HepG2 (cell line): Measurements from ENCODE around the gene NDNF. TPM values are rescaled to one million over a fixed set of nuclear protein-coding genes. Genes with fewer than 3 reads are reported as not detected.

Experiments
- ATAC-seq: fragments of 200-7000 bp; cut with Tn5 transposase; 3 replicates; pipeline ENCODE4 v1.9.1; 2020; ENCODE audit warnings: mild to moderate bottlenecking, moderate library complexity
- BruUV-seq: library from RNA; stranded (reverse); fragments of 400-500 nt; replicated peaks from 2 replicates; lab custom pipeline; 2021; lab: Mats Ljungman, UMichigan
- CTCF ChIA-PET: fragments of 300-600 bp; formaldehyde crosslinking; extraction: SDS; loops from one replicate; lab custom pipeline; 2021; ENCODE audit warnings: low total read pairs, inconsistent platforms, low intra/inter-chr PET ratio; lab: Yijun Ruan, JAX
- POLR2A ChIA-PET: fragments of 350-600 bp; sonication (Branson Sonifier 250); formaldehyde crosslinking; loops from one replicate; lab custom pipeline; 2020; ENCODE audit warnings: antibody characterized with exemption, inconsistent platforms; lab: Yijun Ruan, JAX
- DNase-seq: peaks from one replicate; pipeline ENCODE4 v3.0.0-alpha.2; 2015; ENCODE audit warnings: low spot score
- FAIRE-seq: peaks from 3 replicates; lab custom pipeline; 2011; peaks lifted over from hg19 to GRCh38; lab: Jason Lieb, UNC
- H2AFZ ChIP-seq: one replicate; pipeline ENCODE4 v1.6.1; 2011; ENCODE audit warnings: low read length, inconsistent platforms
- H3K27ac ChIP-seq: fragments of 300-600 bp; 3 replicates; pipeline ENCODE4 v1.8.0; 2011; ENCODE audit warnings: mixed run types, mild to moderate bottlenecking, mixed read lengths, low read length, inconsistent platforms; ENCODE audit not compliant: insufficient read depth; ENCODE audit errors: extremely low read length
- H3K27me3 ChIP-seq, 2 experiments: fragments of 200-600 bp in 1 of 2; 2 replicates in 1 of 2; 3 replicates in 1 of 2; pipeline versions ENCODE4 v1.6.0 to v1.8.0; 2011; ENCODE audit warnings: low read length in 2 of 2, mild to moderate bottlenecking in 2 of 2, moderate library complexity in 2 of 2, inconsistent platforms in 1 of 2; ENCODE audit not compliant: insufficient read depth in 2 of 2, control insufficient read depth in 1 of 2
- H3K36me3 ChIP-seq, 2 experiments: fragments of 200-600 bp in 1 of 2; replicated peaks in 1 of 2; 2 replicates in 1 of 2; 3 replicates in 1 of 2; pipeline versions ENCODE4 v1.5.1 to v1.8.0; 2011; ENCODE audit warnings: low read length in 2 of 2, inconsistent platforms in 1 of 2; ENCODE audit not compliant: insufficient read depth in 2 of 2, control insufficient read depth in 1 of 2
- H3K4me1 ChIP-seq: 2 replicates; pipeline ENCODE4 v1.5.1; 2012; ENCODE audit warnings: low read length, inconsistent platforms; ENCODE audit not compliant: insufficient read depth
- H3K4me2 ChIP-seq: 2 replicates; pipeline ENCODE4 v1.6.0; 2011; ENCODE audit warnings: low read depth, low read length, inconsistent platforms
- H3K4me3 ChIP-seq, 3 experiments: fragments of 200-600 bp in 1 of 3; sonication (generic), shearing (Covaris generic) in 1 of 3; replicated peaks in 1 of 3; 2 replicates each; pipeline ENCODE4 v1.5.1; 2011 to 2016; ENCODE audit warnings: low read length in 3 of 3, inconsistent platforms in 2 of 3, low read depth in 2 of 3, mild to moderate bottlenecking in 2 of 3, control low read depth in 1 of 3, mixed read lengths in 1 of 3; ENCODE audit not compliant: insufficient read depth in 1 of 3
- H3K79me2 ChIP-seq: one replicate; pipeline ENCODE4 v1.6.1; 2011; ENCODE audit warnings: low read length, inconsistent platforms; ENCODE audit not compliant: insufficient read depth
- H3K9ac ChIP-seq: 2 replicates; pipeline ENCODE4 v1.6.0; 2011; ENCODE audit warnings: mild to moderate bottlenecking, low read depth, low read length, inconsistent platforms; ENCODE audit not compliant: insufficient read depth
- H3K9me3 ChIP-seq: 2 replicates; pipeline ENCODE4 v1.5.1; 2012; ENCODE audit warnings: mild to moderate bottlenecking, low read length
- H4K20me1 ChIP-seq: 2 replicates; pipeline ENCODE4 v1.6.0; 2011; ENCODE audit warnings: inconsistent platforms, mild to moderate bottlenecking, low read length, moderate library complexity; ENCODE audit not compliant: insufficient read depth
- HNF4G ChIP-seq, 2 experiments: sonication (generic) in 1 of 2; formaldehyde crosslinking in 1 of 2; IDR thresholded peaks; 2 replicates each; pipeline versions ENCODE4 v1.4.0 to v1.6.1; 2011 to 2020; ENCODE audit warnings: borderline replicate concordance in 2 of 2, low read depth in 2 of 2, mild to moderate bottlenecking in 2 of 2, low read length in 1 of 2, missing genetic modification reagents in 1 of 2, moderate library complexity in 1 of 2
- MEIS1 ChIP-seq: sonication (generic); formaldehyde crosslinking; IDR thresholded peaks from 2 replicates; pipeline ENCODE4 v1.9.0; 2021; ENCODE audit warnings: mild to moderate bottlenecking, missing genetic modification reagents, moderate library complexity, borderline replicate concordance
- NFIB ChIP-seq: sonication (generic); formaldehyde crosslinking; IDR thresholded peaks from 2 replicates; pipeline ENCODE4 v1.9.0; 2021; ENCODE audit warnings: missing genetic modification reagents, mild to moderate bottlenecking, borderline replicate concordance
- PHF20 ChIP-seq: sonication (generic); formaldehyde crosslinking; IDR thresholded peaks from 2 replicates; pipeline ENCODE4 v1.5.0; 2020; ENCODE audit warnings: mild to moderate bottlenecking, missing genetic modification reagents
- PLRG1 ChIP-seq: fragments of 450-650 bp; conservative IDR thresholded peaks from 2 replicates; pipeline ENCODE4 v1.6.1; 2016
- SALL2 ChIP-seq: sonication (generic); formaldehyde crosslinking; IDR thresholded peaks from 2 replicates; pipeline ENCODE4 v1.8.1; 2023; ENCODE audit warnings: mild to moderate bottlenecking, missing genetic modification reagents, inconsistent platforms
- YY1 ChIP-seq: IDR thresholded peaks from 2 replicates; pipeline ENCODE4 v1.6.1; 2011; ENCODE audit warnings: low read length, low read depth, moderate library complexity, mild to moderate bottlenecking; ENCODE audit not compliant: insufficient read depth, insufficient replicate concordance
- ZNF496 ChIP-seq: sonication (generic); formaldehyde crosslinking; IDR thresholded peaks from 2 replicates; pipeline ENCODE4 v1.8.1; 2023; ENCODE audit warnings: mild to moderate bottlenecking, moderate library complexity, missing genetic modification reagents; ENCODE audit not compliant: insufficient replicate concordance
- WGBS: methylation state at CpG from one replicate; pipeline ENCODE4 v1.1.6; 2017; ENCODE audit warnings: low lambda C conversion rate; 5-methylcytosine and 5-hydroxymethylcytosine counted together
- in situ Hi-C: cut with HindIII; loops from 2 replicates; pipeline ENCODE4 v1.10.0; 2017; ENCODE audit warnings: low pct_unique_long_range_greater_than_20kb; ENCODE audit not compliant: extremely low pct_ligation_motif_present
- intact Hi-C: fragments of 100-400 bp; cut with micrococcal nuclease; formaldehyde crosslinking; loops from one replicate; pipeline ENCODE4 v1.10.0; 2022; ENCODE audit not compliant: unreplicated experiment
- polyA plus RNA-seq, 8 experiments: library from polyadenylated mRNA; depleted of rRNA in 3 of 8; stranded (reverse) in 7 of 8; unstranded in 1 of 8; fragments of >200 nt; fragmentation: Illumina TruSeq in 4 of 8; extraction: Trizol in 4 of 8; gene quantifications; 2 replicates each; pipeline versions ENCODE4 v1.2.1 to v1.2.3, GENCODE V29; 2011 to 2016; ENCODE audit warnings: low read depth in 4 of 8, missing spikeins in 1 of 8, mixed read lengths in 1 of 8; ENCODE audit not compliant: insufficient read depth in 1 of 8
- total RNA-seq, 5 experiments: library from RNA; depleted of rRNA; stranded (reverse); fragments of >200 nt; fragmentation: Illumina TruSeq; extraction: Trizol; gene quantifications; 2 replicates each; pipeline ENCODE4 v1.2.3, GENCODE V29; 2016; ENCODE audit warnings: low read depth in 1 of 5
- TF ChIP-seq, protein P1 (sequence below), 2 experiments: sonication (generic) in 1 of 2; formaldehyde crosslinking in 1 of 2; IDR thresholded peaks; 2 replicates each; pipeline versions ENCODE4 v1.6.1 to v1.9.0; 2014 to 2022; ENCODE audit warnings: antibody characterized with exemption in 1 of 2, borderline replicate concordance in 1 of 2, inconsistent platforms in 1 of 2, low read depth in 1 of 2, missing genetic modification reagents in 1 of 2
- TF ChIP-seq, protein P2 (sequence below): sonication (generic); formaldehyde crosslinking; IDR thresholded peaks from 2 replicates; pipeline ENCODE4 v1.8.1; 2023; ENCODE audit warnings: mild to moderate bottlenecking, inconsistent platforms, moderate library complexity, missing genetic modification reagents, borderline replicate concordance
- TF ChIP-seq, protein P3 (sequence below): sonication (generic); formaldehyde crosslinking; IDR thresholded peaks from 2 replicates; pipeline ENCODE4 v1.4.0; 2020; ENCODE audit warnings: mild to moderate bottlenecking, low read depth, missing genetic modification reagents
- TF ChIP-seq, protein P4 (sequence below): sonication (generic); formaldehyde crosslinking; IDR thresholded peaks from 2 replicates; pipeline ENCODE4 v1.5.0; 2020; ENCODE audit warnings: mild to moderate bottlenecking, missing genetic modification reagents

The NDNF gene
- total and polyA plus RNA-seq, 2 of the 13 experiments (the other 11 are each of a cell fraction or from before 2014, with no cell fraction given) = not detected

DNA sequence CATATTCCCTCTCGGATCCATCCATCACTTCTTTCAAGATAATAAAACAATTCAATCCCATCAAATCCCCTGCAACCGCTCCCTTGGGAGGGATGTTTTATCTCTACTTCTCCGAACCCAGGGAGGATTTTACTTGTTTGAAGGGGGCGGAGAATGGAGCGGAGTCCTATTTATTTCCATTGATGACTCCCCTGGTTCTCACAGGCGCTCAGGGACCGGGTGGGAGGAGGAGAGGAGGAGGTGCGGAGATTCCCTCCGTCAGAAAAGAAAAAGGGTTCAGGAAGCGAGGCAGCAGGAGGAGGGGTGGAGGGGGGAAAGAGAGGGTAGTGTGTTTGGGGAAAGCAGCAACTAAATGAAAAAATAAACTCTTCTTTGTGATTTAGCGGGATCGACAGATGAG is 2.1 kb downstream of the NDNF start (continued):
- TF ChIP-seq, protein P1, sequence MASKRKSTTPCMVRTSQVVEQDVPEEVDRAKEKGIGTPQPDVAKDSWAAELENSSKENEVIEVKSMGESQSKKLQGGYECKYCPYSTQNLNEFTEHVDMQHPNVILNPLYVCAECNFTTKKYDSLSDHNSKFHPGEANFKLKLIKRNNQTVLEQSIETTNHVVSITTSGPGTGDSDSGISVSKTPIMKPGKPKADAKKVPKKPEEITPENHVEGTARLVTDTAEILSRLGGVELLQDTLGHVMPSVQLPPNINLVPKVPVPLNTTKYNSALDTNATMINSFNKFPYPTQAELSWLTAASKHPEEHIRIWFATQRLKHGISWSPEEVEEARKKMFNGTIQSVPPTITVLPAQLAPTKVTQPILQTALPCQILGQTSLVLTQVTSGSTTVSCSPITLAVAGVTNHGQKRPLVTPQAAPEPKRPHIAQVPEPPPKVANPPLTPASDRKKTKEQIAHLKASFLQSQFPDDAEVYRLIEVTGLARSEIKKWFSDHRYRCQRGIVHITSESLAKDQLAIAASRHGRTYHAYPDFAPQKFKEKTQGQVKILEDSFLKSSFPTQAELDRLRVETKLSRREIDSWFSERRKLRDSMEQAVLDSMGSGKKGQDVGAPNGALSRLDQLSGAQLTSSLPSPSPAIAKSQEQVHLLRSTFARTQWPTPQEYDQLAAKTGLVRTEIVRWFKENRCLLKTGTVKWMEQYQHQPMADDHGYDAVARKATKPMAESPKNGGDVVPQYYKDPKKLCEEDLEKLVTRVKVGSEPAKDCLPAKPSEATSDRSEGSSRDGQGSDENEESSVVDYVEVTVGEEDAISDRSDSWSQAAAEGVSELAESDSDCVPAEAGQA (IDR thresholded peaks at IDR 0.05; ENCODE audit: low read depth) = no peak
- TF ChIP-seq, protein P1 (CRISPR knock-in tag; IDR thresholded peaks at IDR 0.05; ENCODE audit: borderline replicate concordance) = no peak
- TF ChIP-seq, protein P2, sequence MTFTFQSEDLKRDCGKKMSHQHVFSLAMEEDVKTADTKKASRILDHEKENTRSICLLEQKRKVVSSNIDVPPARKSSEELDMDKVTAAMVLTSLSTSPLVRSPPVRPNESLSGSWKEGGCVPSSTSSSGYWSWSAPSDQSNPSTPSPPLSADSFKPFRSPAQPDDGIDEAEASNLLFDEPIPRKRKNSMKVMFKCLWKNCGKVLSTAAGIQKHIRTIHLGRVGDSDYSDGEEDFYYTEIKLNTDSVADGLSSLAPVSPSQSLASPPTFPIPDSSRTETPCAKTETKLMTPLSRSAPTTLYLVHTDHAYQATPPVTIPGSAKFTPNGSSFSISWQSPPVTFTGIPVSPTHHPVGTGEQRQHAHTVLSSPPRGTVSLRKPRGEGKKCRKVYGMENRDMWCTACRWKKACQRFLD = no peak

DNA sequence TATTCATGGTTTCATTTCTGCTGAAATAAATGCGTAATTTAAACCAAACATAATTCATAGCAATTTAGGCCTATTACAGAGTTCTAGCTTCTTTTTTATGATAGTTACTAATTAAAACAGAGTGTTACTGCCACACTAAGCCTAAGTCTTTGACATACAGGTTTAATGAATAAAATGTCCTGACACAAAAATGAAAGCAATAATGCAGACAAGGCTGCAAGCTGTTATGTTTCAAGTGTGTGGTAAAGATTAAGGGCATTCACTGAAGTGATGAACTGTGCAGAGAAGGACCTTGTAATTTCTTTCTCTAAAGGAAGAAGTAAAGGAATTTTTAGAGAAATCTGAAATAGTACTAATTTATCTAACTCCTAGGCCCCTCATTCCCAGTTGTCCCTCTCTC is 2.9 kb downstream of the NDNF start:
- in situ Hi-C loops = no loop called here
- no peak overlapping the region for H2AFZ ChIP-seq
- DNase-seq (no peak), ATAC-seq (no peak), FAIRE-seq (no peak)
- H3K4me1 ChIP-seq = peaks cover 6% of the 10 kb centered on the region; the same call in 1 of the 2 replicates
- H3K4me2 ChIP-seq = no peak overlapping the region
- ChIA-PET POLR2A (no interaction called here), CTCF (no interaction called here)
- H4K20me1 ChIP-seq = no peaks in the 10 kb centered on the region
- no peaks in the 10 kb centered on the region for H3K9me3 ChIP-seq
- H3K79me2 ChIP-seq = no peaks in the 10 kb centered on the region
- H3K4me3 ChIP-seq = no peak overlapping the region
- no peak overlapping the region for H3K9ac ChIP-seq
- no peaks in the 10 kb centered on the region for H3K36me3 ChIP-seq
- no peak overlapping the region for H3K27ac ChIP-seq
- H3K27me3 ChIP-seq = peaks cover 9 to 39% of the 10 kb centered on the region in 2 experiments
- BruUV-seq = no TSS peak
- WGBS = 53% methylated on average over 1 of the region's 1 CpG
- intact Hi-C loops = no loop called here
- TF ChIP-seq PLRG1 (no peak), HNF4G (IDR thresholded peaks at IDR 0.05; ENCODE audit: borderline replicate concordance, low read depth, low read length) (no peak), HNF4G (CRISPR knock-in tag; IDR thresholded peaks at IDR 0.05; ENCODE audit: borderline replicate concordance, low read depth) (no peak), YY1 (no peak), ZNF496 (no peak), PHF20 (no peak), MEIS1 (CRISPR knock-in tag) (no peak), NFIB (no peak), SALL2 (CRISPR knock-in tag) (no peak)
- TF ChIP-seq, protein P3, sequence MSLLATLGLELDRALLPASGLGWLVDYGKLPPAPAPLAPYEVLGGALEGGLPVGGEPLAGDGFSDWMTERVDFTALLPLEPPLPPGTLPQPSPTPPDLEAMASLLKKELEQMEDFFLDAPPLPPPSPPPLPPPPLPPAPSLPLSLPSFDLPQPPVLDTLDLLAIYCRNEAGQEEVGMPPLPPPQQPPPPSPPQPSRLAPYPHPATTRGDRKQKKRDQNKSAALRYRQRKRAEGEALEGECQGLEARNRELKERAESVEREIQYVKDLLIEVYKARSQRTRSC (CRISPR knock-in tag) = no peak
- TF ChIP-seq, protein P4, sequence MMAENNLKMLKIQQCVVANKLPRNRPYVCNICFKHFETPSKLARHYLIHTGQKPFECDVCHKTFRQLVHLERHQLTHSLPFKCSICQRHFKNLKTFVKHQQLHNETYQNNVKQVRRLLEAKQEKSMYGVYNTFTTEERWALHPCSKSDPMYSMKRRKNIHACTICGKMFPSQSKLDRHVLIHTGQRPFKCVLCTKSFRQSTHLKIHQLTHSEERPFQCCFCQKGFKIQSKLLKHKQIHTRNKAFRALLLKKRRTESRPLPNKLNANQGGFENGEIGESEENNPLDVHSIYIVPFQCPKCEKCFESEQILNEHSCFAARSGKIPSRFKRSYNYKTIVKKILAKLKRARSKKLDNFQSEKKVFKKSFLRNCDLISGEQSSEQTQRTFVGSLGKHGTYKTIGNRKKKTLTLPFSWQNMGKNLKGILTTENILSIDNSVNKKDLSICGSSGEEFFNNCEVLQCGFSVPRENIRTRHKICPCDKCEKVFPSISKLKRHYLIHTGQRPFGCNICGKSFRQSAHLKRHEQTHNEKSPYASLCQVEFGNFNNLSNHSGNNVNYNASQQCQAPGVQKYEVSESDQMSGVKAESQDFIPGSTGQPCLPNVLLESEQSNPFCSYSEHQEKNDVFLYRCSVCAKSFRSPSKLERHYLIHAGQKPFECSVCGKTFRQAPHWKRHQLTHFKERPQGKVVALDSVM (CRISPR knock-in tag) = no peak
